NCI-H526 (cell line): ENCODE data around the gene WHAMM.
"Not testable (repeated sequence)": the region's sequence is repeated elsewhere in the genome, so short reads cannot be mapped to it uniquely, and the experiment has no call there.

Experiments used
- DNase-seq, 2 experiments: peaks; one replicate each; lab custom pipeline; 2025; lab: John Stamatoyannopoulos, UW

Gene WHAMM

GRCh38 chr15:82809308-82810060 lies at the start of gene WHAMM:
TSS of gene WHAMM (plus strand) at chr15:82809628. CDS start at chr15:82809727, 99 bp downstream.
- DNase-seq = peak; percentile 99

DNA sequence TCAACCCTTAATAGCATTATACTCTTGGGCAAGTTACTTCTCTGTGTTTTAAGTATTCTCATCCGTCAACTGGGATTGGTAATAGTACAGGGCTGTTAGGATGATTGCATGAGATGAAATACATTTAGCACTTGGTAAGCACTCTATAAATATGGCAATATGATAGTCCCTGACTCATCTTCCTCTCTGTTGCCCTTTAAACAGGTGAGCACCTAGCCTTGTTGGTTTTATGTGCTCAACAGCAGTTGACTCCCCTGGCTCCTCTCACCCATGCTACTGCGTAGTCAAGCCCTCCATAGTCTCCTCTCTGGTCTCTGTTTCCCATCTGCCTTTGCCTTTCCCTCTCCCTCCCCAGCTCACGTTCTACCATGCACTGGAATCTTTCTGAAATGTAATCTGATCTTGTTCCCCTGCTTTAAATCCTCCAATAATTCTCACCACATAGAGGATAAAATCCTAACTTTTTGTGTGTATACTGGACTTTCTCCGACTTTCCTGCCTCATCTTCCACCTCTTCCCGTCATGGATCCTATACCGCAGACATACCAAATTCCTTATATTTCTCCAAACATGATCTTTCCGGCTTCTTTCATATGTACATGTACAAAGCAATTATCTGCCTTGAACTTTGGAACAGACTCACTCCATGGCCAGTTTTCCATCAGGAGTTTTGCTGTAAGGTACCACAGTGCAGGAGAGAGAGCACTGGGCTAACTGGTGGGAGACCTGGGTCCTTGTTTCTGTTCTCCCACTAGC lies 45.9 kb upstream of the WHAMM start:
- DNase-seq = no peak

- DNase-seq = no peak
Observed at GRCh38 chr15:82764117-82764490, 45.3 kb upstream of the WHAMM start.

GRCh38 chr15:82764740-82765139 lies 44.7 kb upstream of the WHAMM start:
- no peak for DNase-seq

DNA sequence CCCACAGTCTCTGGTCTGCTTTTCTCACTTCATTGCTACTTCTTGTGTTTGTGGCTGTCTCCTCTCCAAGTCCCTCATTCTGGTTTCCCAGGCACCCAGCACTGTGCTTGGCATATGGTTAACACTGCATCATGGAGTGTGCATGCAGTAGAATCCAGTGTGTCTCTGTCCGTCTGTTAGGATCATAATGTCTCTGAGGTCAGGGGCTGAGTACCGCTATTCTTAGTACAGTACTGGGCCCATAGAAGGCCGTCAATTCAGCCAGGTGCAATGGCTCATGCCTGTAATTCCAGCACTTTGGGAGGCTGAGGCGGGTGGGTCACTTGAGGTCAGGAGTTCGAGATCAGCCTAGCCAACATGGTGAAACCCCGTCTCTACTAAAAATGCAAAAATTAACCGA lies 43.2 kb upstream of the WHAMM start:
- not testable (repeated sequence) for DNase-seq

GRCh38 chr15:82767163-82767829 lies 42.1 kb upstream of the WHAMM start:
- DNase-seq = no peak

- no peak for DNase-seq
Observed at GRCh38 chr15:82768414-82769054, 40.9 kb upstream of the WHAMM start.

DNA sequence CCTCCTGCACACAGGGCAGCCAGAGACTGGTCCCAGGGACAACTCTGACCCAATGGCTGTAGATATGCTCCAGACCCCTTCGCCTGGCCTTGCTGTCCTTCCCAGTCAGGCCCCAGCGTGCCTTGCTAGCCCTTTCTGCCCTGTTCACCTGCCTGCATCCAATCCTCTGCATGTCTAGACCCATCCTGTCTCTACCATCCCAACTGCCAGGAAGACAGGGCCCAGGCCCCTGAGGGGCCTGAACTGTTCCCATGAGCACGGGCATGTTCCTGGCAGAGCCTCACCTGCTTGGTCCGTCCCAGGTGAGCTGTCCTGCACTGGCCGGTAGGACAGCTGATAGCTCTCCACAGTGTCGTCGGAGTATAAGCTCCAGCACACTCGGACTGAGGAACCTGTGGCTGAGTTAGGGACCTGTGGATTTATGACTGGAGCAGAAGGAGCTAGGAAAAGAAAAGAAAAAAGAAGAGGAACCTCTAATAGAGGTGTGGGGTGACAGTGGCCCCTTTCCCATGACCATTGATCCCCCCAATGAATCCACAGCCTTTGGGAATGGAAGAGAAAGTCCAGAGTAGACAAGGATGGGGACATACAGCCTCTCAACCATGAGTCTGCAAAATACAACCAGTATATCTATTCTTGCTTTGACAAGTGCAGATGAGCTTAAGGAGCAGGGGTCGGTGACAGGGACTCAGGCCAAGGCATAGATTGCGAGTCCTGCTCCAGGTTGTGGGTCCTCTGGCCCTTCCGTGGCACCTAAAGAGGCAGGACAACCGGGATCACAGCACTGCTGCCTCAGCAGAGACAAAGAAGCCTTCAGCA lies 37.4 kb upstream of the WHAMM start:
- DNase-seq = no peak

DNA sequence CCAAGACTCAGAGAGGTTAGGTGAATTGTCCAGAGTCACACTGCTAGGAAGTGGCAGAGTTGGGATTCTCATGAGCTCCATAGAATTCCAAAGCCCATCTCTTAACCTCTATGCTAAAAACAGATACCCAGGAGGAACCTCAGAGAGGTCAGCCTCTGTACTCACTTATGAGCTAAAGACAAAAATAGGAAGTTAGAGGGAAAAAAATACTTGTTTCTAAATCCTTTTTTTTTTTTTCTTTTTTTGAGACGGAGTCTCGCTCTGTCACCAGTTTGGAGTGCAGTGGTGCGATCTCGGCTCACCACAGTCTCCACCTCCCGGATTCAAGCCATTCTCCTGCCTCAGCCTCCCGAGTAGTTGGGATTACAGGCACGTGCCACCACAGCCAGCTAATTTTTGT lies 34.9 kb upstream of the WHAMM start:
- DNase-seq = no peak

GRCh38 chr15:82778755-82779154 lies 30.7 kb upstream of the WHAMM start:
- no peak for DNase-seq

DNA sequence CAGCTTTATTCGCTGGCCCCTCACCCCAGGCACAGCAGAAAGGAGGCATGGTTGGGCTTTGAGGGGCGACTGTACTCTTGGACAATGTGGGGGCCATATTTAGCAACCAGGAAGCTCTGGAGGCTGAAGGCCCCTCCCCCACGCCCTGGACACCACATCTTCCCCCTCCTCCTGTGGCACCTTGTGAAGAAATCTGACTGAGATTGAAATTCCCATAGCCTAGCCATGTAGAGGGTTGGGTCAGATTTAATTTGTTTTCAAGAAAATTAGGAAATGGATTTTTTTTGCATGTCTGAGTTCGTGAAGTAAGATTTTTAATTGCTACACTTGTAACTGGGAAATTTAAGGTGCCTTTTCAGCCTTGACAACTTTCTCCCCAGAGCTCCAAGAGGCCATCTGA lies 28.1 kb upstream of the WHAMM start:
- DNase-seq = no peak

- no peak for DNase-seq
Observed at GRCh38 chr15:82788496-82788895, 20.9 kb upstream of the WHAMM start.

DNA sequence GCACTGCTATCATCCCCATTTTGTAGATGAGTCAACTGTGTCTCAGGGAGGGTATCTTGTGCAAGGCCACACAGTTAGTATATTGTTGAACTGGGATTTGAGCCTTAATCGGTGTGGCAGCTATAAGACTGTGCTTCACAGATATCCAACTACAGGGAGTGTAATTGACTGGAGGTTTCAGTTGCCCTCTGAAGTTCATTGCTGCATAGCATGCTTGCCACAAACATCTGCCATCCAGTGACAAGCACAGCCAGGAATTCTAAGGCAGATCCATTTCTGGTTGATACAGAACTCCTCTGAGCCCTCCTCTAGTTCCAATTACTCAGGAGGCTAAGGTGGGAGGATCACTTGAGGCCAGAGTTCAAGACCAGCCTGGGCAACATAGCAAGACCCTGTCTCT lies 19.9 kb upstream of the WHAMM start:
- DNase-seq = no peak

DNA sequence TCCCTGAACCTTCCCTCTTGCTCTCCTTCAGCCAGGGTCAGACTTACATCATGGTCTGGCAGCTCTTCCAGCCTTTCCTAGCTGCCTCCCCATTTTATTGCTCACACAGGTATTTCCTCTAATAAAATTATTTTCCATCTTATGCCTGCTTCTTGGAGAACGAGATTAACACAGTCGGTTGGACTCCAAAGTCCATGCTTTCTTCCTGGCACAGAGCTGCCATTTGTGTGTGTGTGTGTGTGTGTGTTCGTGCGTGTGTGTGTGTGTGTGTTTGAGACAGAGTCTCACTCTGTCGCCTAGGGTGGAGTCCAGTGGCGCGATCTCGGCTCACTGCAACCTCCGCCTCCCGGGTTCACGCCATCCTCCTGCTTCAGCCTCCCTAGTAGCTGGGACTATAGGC lies 19.1 kb upstream of the WHAMM start:
- no peak for DNase-seq

GRCh38 chr15:82792068-82792467 lies 17.4 kb upstream of the WHAMM start:
- DNase-seq = peak; percentile 21 to 26

- no peak for DNase-seq
Observed at GRCh38 chr15:82793737-82794136, 15.7 kb upstream of the WHAMM start.

DNA sequence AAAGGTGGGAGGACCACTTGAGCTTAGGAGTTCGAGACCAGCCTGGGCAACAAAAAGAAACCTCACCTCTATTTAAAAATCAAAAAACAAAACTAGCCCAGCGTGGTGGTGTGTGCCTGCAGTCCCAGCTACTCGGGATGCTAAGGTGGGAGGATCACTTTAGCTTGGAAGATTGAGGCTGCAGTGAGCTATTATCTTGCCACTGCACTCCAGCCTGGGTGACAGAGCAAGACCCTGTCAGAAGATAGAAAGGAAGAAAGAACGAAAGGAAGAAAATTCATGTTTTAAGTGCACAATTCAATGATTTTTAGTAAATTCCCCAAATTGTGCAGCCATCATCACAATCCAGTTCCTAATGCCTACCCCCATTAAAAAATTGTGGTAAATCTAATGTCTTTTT lies 11.3 kb upstream of the WHAMM start:
- no peak for DNase-seq

GRCh38 chr15:82798531-82799166 lies 10.8 kb upstream of the WHAMM start:
- no peak for DNase-seq

- no peak for DNase-seq
Observed at GRCh38 chr15:82799183-82799841, 10.1 kb upstream of the WHAMM start.

GRCh38 chr15:82802497-82802896 lies 6.9 kb upstream of the WHAMM start:
- DNase-seq = no peak
